ENCODE data around the gene HSP90B1. TPM values are rescaled to one million over a fixed set of nuclear protein-coding genes. Genes with fewer than 3 reads are reported as not detected.

The HSP90B1 gene
- total and polyA plus RNA-seq, 9 of the 15 experiments (the other 6 are each of a cell fraction or from before 2014, with no cell fraction given) = 196 to 719 (median 557) TPM

DNA sequence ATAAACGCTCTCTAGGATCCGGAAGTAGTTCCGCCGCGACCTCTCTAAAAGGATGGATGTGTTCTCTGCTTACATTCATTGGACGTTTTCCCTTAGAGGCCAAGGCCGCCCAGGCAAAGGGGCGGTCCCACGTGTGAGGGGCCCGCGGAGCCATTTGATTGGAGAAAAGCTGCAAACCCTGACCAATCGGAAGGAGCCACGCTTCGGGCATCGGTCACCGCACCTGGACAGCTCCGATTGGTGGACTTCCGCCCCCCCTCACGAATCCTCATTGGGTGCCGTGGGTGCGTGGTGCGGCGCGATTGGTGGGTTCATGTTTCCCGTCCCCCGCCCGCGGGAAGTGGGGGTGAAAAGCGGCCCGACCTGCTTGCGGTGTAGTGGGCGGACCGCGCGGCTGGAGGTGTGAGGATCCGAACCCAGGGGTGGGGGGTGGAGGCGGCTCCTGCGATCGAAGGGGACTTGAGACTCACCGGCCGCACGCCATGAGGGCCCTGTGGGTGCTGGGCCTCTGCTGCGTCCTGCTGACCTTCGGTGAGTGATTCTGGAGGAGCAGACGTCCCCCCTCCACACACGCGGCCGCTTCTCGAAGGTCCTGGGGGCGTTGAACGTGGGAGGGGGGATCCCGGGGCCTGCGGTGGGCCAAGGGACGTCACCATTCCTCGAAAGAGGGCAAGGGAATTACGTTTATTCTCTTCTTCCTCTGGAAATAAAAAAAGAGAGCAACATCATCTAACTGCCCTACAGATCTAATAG lies at the start of gene HSP90B1 (continued):
- TF ChIP-seq, protein P1, sequence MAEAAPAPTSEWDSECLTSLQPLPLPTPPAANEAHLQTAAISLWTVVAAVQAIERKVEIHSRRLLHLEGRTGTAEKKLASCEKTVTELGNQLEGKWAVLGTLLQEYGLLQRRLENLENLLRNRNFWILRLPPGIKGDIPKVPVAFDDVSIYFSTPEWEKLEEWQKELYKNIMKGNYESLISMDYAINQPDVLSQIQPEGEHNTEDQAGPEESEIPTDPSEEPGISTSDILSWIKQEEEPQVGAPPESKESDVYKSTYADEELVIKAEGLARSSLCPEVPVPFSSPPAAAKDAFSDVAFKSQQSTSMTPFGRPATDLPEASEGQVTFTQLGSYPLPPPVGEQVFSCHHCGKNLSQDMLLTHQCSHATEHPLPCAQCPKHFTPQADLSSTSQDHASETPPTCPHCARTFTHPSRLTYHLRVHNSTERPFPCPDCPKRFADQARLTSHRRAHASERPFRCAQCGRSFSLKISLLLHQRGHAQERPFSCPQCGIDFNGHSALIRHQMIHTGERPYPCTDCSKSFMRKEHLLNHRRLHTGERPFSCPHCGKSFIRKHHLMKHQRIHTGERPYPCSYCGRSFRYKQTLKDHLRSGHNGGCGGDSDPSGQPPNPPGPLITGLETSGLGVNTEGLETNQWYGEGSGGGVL (CRISPR knock-in tag; IDR thresholded peaks at IDR 0.05) = no peak
- TF ChIP-seq ESRRA (IDR thresholded peaks at IDR 0.05; ENCODE audit: borderline replicate concordance, low read depth) (peak; percentile 69; the same call in 1 of the 2 replicates), GTF2F1 (IDR thresholded peaks at IDR 0.05; ENCODE audit: low read depth, low read length) (0 out of 2 replicates have a peak, but pooled peaks have one; percentile 43), NUFIP1 (IDR thresholded peaks at IDR 0.05; ENCODE audit: partially characterized antibody) (no peak), TRIM24 (IDR thresholded peaks at IDR 0.05) (no peak), LCOR (CRISPR knock-in tag; IDR thresholded peaks at IDR 0.05) (peak; percentile 92), NR1H2 (CRISPR knock-in tag; IDR thresholded peaks at IDR 0.05) (no peak), ZNF589 (CRISPR knock-in tag; IDR thresholded peaks at IDR 0.05; ENCODE audit: low read depth) (peak; percentile 94; the same call in 1 of the 2 replicates), JUND (IDR thresholded peaks at IDR 0.05; ENCODE audit: borderline replicate concordance, low read depth, low read length) (peak; percentile 24; the same call in 1 of the 2 replicates), JUND (tag; IDR thresholded peaks at IDR 0.05; ENCODE audit: borderline replicate concordance, low read depth, low read length) (no peak), FOXK1 (CRISPR knock-in tag; IDR thresholded peaks at IDR 0.05; ENCODE audit: borderline replicate concordance) (no peak), ZFP36 (IDR thresholded peaks at IDR 0.05; ENCODE audit: low read depth, low read length, partially characterized antibody) (peak; percentile 7), ZBTB7A (IDR thresholded peaks at IDR 0.05; ENCODE audit: borderline replicate concordance, control insufficient read depth, low read depth, low read length) (0 out of 2 replicates have a peak, but pooled peaks have one; percentile 60), ERF (CRISPR knock-in tag; IDR thresholded peaks at IDR 0.05) (peak; percentile 16; the same call in 1 of the 2 replicates), RB1 (IDR thresholded peaks at IDR 0.05; ENCODE audit: low read depth) (peak; percentile 56; the same call in 1 of the 2 replicates)
- TF ChIP-seq, protein P2, sequence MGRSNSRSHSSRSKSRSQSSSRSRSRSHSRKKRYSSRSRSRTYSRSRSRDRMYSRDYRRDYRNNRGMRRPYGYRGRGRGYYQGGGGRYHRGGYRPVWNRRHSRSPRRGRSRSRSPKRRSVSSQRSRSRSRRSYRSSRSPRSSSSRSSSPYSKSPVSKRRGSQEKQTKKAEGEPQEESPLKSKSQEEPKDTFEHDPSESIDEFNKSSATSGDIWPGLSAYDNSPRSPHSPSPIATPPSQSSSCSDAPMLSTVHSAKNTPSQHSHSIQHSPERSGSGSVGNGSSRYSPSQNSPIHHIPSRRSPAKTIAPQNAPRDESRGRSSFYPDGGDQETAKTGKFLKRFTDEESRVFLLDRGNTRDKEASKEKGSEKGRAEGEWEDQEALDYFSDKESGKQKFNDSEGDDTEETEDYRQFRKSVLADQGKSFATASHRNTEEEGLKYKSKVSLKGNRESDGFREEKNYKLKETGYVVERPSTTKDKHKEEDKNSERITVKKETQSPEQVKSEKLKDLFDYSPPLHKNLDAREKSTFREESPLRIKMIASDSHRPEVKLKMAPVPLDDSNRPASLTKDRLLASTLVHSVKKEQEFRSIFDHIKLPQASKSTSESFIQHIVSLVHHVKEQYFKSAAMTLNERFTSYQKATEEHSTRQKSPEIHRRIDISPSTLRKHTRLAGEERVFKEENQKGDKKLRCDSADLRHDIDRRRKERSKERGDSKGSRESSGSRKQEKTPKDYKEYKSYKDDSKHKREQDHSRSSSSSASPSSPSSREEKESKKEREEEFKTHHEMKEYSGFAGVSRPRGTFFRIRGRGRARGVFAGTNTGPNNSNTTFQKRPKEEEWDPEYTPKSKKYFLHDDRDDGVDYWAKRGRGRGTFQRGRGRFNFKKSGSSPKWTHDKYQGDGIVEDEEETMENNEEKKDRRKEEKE (IDR thresholded peaks at IDR 0.05; ENCODE audit: borderline replicate concordance in 1 of 2, control insufficient read depth in 1 of 2, low read depth in 2 of 2, low read length in 1 of 2) = 0 out of 4 replicates have a peak, but pooled peaks of 1 of the 2 experiments have one; percentile 28
- TF ChIP-seq, protein P3, sequence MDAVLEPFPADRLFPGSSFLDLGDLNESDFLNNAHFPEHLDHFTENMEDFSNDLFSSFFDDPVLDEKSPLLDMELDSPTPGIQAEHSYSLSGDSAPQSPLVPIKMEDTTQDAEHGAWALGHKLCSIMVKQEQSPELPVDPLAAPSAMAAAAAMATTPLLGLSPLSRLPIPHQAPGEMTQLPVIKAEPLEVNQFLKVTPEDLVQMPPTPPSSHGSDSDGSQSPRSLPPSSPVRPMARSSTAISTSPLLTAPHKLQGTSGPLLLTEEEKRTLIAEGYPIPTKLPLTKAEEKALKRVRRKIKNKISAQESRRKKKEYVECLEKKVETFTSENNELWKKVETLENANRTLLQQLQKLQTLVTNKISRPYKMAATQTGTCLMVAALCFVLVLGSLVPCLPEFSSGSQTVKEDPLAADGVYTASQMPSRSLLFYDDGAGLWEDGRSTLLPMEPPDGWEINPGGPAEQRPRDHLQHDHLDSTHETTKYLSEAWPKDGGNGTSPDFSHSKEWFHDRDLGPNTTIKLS (IDR thresholded peaks at IDR 0.05; ENCODE audit: borderline replicate concordance, low read depth) = peak; percentile 24; the same call in 1 of the 2 replicates
- TF ChIP-seq, protein P4, sequence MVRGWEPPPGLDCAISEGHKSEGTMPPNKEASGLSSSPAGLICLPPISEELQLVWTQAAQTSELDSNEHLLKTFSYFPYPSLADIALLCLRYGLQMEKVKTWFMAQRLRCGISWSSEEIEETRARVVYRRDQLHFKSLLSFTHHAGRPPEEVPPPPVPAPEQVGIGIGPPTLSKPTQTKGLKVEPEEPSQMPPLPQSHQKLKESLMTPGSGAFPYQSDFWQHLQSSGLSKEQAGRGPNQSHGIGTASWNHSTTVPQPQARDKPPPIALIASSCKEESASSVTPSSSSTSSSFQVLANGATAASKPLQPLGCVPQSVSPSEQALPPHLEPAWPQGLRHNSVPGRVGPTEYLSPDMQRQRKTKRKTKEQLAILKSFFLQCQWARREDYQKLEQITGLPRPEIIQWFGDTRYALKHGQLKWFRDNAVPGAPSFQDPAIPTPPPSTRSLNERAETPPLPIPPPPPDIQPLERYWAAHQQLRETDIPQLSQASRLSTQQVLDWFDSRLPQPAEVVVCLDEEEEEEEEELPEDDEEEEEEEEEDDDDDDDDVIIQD (CRISPR knock-in tag; IDR thresholded peaks at IDR 0.05) = no peak

All from K562 (cell line).